ENCODE results near the gene NFATC1. TPM values are rescaled to one million over a fixed set of nuclear protein-coding genes. Genes with fewer than 3 reads are reported as not detected.
"Not testable (repeated sequence)": the region's sequence is repeated elsewhere in the genome, so short reads cannot be mapped to it uniquely, and the experiment has no call there.

Gene NFATC1
- total RNA-seq, 4 donors from 2014 or later: 13.9 to 24.3 (median 16.7) TPM

DNA sequence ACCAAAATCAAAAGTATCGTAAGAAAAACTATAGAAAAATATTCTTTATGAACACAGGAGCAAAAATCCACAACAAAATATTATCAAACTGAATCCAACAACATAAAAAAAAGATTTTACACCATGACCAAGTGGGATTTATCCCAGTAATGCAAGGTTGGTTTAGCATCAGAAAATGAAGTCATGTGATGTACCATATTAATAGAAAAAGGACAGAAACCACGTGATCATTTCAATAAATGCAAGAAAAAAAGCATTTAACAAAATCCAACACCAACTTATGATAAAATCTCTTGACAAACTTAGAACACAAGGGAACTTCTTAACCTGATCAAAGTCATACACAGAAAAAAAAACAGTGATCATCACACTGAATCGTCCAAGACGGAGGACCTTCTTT, 105.3 kb downstream of the NFATC1 start:
- peaks cover 13% of the 10 kb centered on the region for H3K4me1 ChIP-seq
- no peaks in the 10 kb centered on the region for H3K27me3 ChIP-seq
- H3K27ac ChIP-seq: no peak overlapping the region
- no peaks in the 10 kb centered on the region for H3K36me3 ChIP-seq
- TF ChIP-seq EP300 (IDR thresholded peaks at IDR 0.05): no peak
- 92% methylated on average over 4 of the region's 4 CpGs for WGBS
- peaks cover 5% of the 10 kb centered on the region for H3K9me3 ChIP-seq
- H3K4me3 ChIP-seq: no peak overlapping the region
- DNase-seq (ENCODE audit: low spot score in 2 of 2): no peak

DNA sequence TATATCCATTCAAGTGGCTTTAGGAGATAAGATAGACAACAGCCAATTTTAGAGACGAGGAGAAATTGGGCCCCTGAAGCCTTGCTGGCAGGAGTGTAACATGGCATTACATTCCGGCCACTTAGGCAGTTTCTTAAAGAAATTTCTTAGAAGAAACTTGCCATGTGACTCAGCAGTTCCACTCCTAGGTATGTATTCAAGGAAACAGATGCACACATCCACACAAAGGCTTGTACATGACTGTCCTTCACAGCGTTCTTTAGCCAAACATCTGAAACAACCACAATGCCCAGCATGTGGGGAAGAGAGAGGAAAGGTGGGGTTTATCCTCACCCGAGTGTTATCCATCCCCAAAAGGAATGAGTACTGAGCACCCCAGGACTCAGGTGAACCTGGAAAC, 107.1 kb downstream of the NFATC1 start:
- Histone ChIP-seq H3K27ac (no peak overlapping the region), H3K4me1 (peaks cover 23% of the 10 kb centered on the region), H3K4me3 (no peak overlapping the region), H3K9me3 (peaks cover 5% of the 10 kb centered on the region), H3K27me3 (no peaks in the 10 kb centered on the region), H3K36me3 (no peaks in the 10 kb centered on the region)
- no peak for TF ChIP-seq EP300 (IDR thresholded peaks at IDR 0.05)
- TF ChIP-seq, protein P1, sequence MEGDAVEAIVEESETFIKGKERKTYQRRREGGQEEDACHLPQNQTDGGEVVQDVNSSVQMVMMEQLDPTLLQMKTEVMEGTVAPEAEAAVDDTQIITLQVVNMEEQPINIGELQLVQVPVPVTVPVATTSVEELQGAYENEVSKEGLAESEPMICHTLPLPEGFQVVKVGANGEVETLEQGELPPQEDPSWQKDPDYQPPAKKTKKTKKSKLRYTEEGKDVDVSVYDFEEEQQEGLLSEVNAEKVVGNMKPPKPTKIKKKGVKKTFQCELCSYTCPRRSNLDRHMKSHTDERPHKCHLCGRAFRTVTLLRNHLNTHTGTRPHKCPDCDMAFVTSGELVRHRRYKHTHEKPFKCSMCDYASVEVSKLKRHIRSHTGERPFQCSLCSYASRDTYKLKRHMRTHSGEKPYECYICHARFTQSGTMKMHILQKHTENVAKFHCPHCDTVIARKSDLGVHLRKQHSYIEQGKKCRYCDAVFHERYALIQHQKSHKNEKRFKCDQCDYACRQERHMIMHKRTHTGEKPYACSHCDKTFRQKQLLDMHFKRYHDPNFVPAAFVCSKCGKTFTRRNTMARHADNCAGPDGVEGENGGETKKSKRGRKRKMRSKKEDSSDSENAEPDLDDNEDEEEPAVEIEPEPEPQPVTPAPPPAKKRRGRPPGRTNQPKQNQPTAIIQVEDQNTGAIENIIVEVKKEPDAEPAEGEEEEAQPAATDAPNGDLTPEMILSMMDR (IDR thresholded peaks at IDR 0.05): no peak
- no peak for TF ChIP-seq POLR2AphosphoS5 (IDR thresholded peaks at IDR 0.05)
- TF ChIP-seq POLR2A (IDR thresholded peaks at IDR 0.05): no peak
- WGBS: 88% methylated on average over 4 of the region's 4 CpGs
- DNase-seq (ENCODE audit: low spot score in 2 of 2): no peak

DNA sequence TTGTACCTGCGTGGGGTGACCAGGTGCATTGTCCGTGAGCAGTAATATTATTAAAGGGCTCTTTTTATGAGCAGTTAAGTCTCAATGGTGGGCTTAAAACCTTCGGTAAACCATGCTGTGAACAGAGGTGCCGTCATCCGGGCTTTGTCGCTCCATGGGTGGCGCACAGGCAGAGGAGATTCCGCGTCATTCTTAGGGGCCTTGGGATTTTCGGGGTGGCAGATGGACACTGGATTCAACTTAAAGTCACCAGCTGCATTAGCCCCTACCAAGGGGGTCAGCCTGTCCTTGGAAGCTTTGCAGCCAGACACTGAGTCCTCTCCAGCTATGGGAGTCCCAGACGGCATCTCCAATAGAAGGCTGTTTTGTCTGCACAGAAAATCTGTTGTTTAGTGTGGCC, 107.7 kb downstream of the NFATC1 start:
- WGBS: 97% methylated on average over 10 of the region's 11 CpGs
- Histone ChIP-seq H3K36me3 (no peaks in the 10 kb centered on the region), H3K27ac (no peak overlapping the region), H3K9me3 (peaks cover 5% of the 10 kb centered on the region), H3K4me1 (peaks cover 29% of the 10 kb centered on the region), H3K27me3 (no peaks in the 10 kb centered on the region), H3K4me3 (no peak overlapping the region)
- no peak for TF ChIP-seq POLR2AphosphoS5 (IDR thresholded peaks at IDR 0.05)
- no peak for TF ChIP-seq EP300 (IDR thresholded peaks at IDR 0.05)
- TF ChIP-seq, protein P1 (IDR thresholded peaks at IDR 0.05): no peak
- no peak for TF ChIP-seq POLR2A (IDR thresholded peaks at IDR 0.05)
- DNase-seq (ENCODE audit: low spot score in 2 of 2): peak; percentile 25 to 32

DNA sequence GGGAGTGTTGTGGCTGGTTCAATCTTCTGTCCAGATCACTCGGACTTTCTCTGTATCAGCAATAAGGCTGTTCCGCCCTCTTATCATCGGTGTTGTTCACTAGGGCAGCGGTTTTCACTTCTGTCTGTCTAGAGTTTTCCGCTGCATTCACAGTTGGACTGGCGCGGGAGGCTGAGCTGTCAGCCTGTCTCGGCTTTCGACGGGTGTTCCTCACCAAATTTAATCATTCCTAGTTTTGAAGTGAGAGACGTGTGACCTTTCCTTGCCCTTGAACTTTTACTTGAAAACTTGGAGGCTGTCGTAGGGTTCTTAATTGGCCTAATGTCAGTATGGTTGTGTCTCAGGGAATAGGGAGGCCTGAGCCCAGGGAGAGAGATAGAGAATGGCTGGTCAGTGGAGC, 108.3 kb downstream of the NFATC1 start:
- DNase-seq (ENCODE audit: low spot score in 2 of 2): peak in 1 of 2 donors; percentile 43

DNA sequence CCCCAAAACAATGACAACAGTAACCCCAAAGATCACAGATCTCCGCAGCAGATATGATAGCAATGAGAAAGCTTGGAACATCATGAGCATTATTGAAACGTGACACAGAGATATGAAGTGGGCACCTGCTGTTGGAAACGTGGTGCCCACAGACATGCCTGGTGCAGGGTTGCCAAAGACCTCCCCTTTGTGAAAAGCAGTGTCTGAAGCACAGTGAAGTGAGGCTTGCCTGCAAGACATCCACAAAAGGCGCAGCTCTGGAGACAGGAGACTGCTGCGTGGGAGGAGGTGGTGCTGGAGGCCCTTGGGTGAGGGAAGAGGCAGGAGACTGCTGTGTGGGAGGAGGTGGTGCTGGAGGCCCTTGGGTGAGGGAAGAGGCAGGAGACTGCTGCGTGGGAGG, 108.8 kb downstream of the NFATC1 start:
- H3K27ac ChIP-seq, H3K9me3 ChIP-seq, H3K36me3 ChIP-seq, H3K27me3 ChIP-seq, H3K4me3 ChIP-seq: not testable (repeated sequence)
- peak in 1 of 2 donors; percentile 20 for DNase-seq (ENCODE audit: low spot score in 2 of 2)
- WGBS: 76% methylated on average over 6 of the region's 6 CpGs
- peaks cover 32% of the 10 kb centered on the region for H3K4me1 ChIP-seq

More for the DNA sequence above, 108.3 kb downstream of the NFATC1 start:
- Histone ChIP-seq H3K27ac (no peak overlapping the region), H3K4me3 (no peak overlapping the region), H3K9me3 (peaks cover under 1% of the 10 kb centered on the region), H3K4me1 (peaks cover 32% of the 10 kb centered on the region), H3K36me3 (no peaks in the 10 kb centered on the region), H3K27me3 (no peaks in the 10 kb centered on the region)
- 91% methylated on average over 12 of the region's 12 CpGs for WGBS
- TF ChIP-seq, protein P1 (IDR thresholded peaks at IDR 0.05): no peak
- TF ChIP-seq POLR2A (IDR thresholded peaks at IDR 0.05) (no peak), POLR2AphosphoS5 (IDR thresholded peaks at IDR 0.05) (no peak), EP300 (IDR thresholded peaks at IDR 0.05) (no peak)

DNA sequence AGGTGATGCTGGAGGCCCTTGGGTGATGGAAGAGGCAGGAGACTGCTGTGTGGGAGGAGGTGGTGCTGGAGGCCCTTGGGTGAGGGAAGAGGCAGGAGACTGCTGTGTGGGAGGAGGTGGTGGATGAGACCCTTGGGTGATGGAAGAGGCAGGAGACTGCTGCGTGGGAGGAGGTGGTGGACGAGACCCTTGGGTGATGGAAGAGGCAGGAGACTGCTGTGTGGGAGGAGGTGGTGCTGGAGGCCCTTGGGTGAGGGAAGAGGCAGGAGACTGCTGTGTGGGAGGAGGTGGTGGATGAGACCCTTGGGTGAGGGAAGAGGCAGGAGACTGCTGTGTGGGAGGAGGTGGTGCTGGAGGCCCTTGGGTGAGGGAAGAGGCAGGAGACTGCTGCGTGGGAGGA, 109.7 kb downstream of the NFATC1 start:
- DNase-seq (ENCODE audit: low spot score in 2 of 2): peak in 1 of 2 donors; percentile 30

More for the DNA sequence above, 109.7 kb downstream of the NFATC1 start:
- 87% methylated on average over 3 of the region's 3 CpGs for WGBS
- not testable (repeated sequence) for H3K4me3 ChIP-seq, H3K27ac ChIP-seq, H3K27me3 ChIP-seq, H3K9me3 ChIP-seq, H3K36me3 ChIP-seq
- peaks cover 32% of the 10 kb centered on the region for H3K4me1 ChIP-seq

Measured in suprapubic skin (tissue), 4 donors.